ENCODE results near the gene LAMC2. TPM values are rescaled to one million over a fixed set of nuclear protein-coding genes. Genes with fewer than 3 reads are reported as not detected.
A peak's percentile ranks its signal among the peaks of the same experiment; 100 is the strongest.

The LAMC2 gene
- total and polyA plus RNA-seq, 9 donors = 0.47 to 33.7 (median 2.9) TPM

DNA sequence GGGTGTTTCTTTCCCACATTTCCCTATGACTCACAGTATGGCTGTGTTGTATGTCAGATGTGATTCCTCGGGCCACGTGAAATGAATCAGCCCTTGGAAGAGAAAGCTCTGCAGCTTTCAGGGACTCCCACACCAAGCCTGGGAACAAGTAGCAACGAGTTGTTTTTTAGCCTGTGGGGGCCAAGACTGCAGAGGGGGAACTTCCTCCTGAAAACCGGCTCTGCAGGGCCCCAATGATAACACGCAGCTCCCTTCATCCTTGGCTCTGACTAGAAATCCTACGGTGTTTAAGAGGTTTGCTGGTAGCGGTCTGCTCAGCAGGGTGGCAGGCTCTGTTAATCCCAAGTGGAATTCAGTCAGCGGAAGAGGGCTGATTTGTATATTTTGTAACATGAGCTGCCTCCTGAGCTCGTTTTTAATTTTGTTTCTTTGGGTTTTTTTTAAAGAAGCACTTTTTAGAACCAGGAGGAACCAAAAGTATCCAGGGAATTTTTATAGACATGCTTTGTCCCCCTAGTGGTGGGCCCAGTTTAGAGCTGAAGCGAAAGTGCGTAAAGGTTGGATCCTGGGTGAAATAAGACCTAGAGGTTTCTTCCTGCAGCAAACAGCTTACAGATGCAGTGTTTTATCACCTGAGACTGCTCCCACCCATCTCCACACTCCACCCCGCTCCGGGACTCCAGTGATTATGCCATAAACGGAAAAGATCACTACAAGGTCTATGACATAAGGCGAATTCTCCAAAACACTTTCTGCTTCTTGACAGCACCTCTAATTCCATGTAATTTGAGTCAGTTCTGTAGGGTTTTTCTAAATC is 48.8 kb downstream of the LAMC2 start:
- intact Hi-C loops (cut with DNase I) = loop anchor here in 1 of 4 donors (2.0 to 5.0 kb wide), 2 partner anchors 212 to 273 kb away; partner anchors contain the start of gene LAMC1
- Histone ChIP-seq H3K27ac (peak overlapping the region; percentile 63 to 81), H3K27me3 (no peaks in the 10 kb centered on the region), H3K4me3 (peak overlapping the region; percentile 36), H3K4me1 (ENCODE audit: insufficient read depth) (peaks cover 7% of the 10 kb centered on the region), H3K9me3 (no peaks in the 10 kb centered on the region), H3K36me3 (no peaks in the 10 kb centered on the region)
- peak; percentile 71 to 85 (median 73) for DNase-seq
- TF ChIP-seq EP300 (IDR thresholded peaks at IDR 0.05) (no peak), POLR2A (IDR thresholded peaks at IDR 0.05) (peak; percentile 30)
- TF ChIP-seq, protein P1, sequence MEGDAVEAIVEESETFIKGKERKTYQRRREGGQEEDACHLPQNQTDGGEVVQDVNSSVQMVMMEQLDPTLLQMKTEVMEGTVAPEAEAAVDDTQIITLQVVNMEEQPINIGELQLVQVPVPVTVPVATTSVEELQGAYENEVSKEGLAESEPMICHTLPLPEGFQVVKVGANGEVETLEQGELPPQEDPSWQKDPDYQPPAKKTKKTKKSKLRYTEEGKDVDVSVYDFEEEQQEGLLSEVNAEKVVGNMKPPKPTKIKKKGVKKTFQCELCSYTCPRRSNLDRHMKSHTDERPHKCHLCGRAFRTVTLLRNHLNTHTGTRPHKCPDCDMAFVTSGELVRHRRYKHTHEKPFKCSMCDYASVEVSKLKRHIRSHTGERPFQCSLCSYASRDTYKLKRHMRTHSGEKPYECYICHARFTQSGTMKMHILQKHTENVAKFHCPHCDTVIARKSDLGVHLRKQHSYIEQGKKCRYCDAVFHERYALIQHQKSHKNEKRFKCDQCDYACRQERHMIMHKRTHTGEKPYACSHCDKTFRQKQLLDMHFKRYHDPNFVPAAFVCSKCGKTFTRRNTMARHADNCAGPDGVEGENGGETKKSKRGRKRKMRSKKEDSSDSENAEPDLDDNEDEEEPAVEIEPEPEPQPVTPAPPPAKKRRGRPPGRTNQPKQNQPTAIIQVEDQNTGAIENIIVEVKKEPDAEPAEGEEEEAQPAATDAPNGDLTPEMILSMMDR (IDR thresholded peaks at IDR 0.05) = peak; percentile 60 to 75 (median 68)
- 4 to 10% (median 5%) methylated on average over 15 of the region's 15 CpGs for WGBS, 3 donors

DNA sequence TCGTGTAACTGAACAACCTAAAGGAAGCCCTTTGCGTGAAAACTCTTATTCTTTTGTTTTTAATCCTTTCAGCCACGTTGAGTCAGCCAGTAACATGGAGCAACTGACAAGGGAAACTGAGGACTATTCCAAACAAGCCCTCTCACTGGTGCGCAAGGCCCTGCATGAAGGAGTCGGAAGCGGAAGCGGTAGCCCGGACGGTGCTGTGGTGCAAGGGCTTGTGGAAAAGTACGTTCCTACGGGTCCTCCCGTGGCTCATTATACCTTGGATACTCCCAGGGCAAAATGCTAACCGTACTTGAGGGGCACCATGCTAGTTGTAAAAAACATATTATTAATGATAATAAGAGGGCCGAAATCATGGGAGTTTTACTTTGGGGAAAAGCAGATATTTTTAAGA is 49.4 kb downstream of the LAMC2 start:
- Histone ChIP-seq H3K9me3 (no peaks in the 10 kb centered on the region), H3K36me3 (no peaks in the 10 kb centered on the region), H3K4me1 (ENCODE audit: insufficient read depth) (peaks cover 7% of the 10 kb centered on the region), H3K4me3 (peak overlapping the region; percentile 36), H3K27me3 (no peaks in the 10 kb centered on the region), H3K27ac (peak overlapping the region; percentile 63 to 81)
- 57 to 70% (median 60%) methylated on average over 14 of the region's 14 CpGs for WGBS, 3 donors
- peak; percentile 43 to 58 (median 51) for DNase-seq
- intact Hi-C loops (cut with DNase I) = loop anchor here in 1 of 4 donors (2.0 kb wide), 1 partner anchor 213 kb away; the partner anchor contains the start of gene LAMC1
- TF ChIP-seq POLR2A (IDR thresholded peaks at IDR 0.05) (no peak), EP300 (IDR thresholded peaks at IDR 0.05) (no peak)
- TF ChIP-seq, protein P1 (IDR thresholded peaks at IDR 0.05) = no peak

DNA sequence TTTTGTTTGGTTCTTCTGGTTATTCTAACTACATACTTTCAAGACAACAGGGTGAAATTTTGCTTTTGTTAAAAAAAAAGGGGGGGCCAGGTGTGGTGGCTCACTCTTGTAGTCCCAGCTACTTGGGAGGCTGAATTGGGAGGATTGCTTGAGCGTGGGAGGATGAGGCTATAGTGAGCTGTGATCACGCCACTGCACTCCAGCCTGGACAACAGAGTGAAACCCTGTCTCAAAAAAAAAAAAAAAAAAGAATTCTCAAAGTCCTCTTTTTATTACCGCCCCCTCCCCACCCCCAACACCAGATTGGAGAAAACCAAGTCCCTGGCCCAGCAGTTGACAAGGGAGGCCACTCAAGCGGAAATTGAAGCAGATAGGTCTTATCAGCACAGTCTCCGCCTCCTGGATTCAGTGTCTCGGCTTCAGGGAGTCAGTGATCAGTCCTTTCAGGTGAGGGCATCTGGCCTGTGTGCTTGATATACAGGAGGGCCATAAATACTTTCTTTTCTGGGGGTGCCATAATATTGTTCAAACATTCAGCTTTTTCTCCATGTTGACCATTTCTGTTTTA is 50.2 kb downstream of the LAMC2 start:
- Histone ChIP-seq H3K9me3 (no peaks in the 10 kb centered on the region), H3K4me1 (ENCODE audit: insufficient read depth) (peaks cover 7% of the 10 kb centered on the region), H3K27ac (no peak overlapping the region), H3K27me3 (no peaks in the 10 kb centered on the region), H3K4me3 (no peak overlapping the region), H3K36me3 (no peaks in the 10 kb centered on the region)
- no peak for TF ChIP-seq EP300 (IDR thresholded peaks at IDR 0.05)
- TF ChIP-seq, protein P1 (IDR thresholded peaks at IDR 0.05) = no peak
- no peak for TF ChIP-seq POLR2A (IDR thresholded peaks at IDR 0.05)
- 84 to 98% (median 95%) methylated on average over 6 of the region's 6 CpGs for WGBS, 3 donors
- DNase-seq = no peak
- intact Hi-C loops (cut with DNase I) = no loop called here

DNA sequence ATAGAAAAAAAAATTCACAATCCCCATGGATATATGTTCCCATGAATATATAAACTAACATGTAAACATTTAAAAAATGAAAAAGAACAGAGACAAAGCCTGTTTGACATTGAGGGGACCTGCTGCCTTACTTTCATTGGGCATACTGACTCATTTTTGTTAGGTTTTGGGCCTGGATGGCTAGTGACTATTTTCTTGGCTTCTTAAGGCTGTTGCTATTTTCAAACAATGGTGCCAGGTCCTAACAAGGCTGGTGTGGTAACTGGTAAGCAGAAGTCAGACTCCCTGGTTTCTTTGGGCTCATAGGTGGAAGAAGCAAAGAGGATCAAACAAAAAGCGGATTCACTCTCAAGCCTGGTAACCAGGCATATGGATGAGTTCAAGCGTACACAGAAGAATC is 51.0 kb downstream of the LAMC2 start:
- H3K9me3 ChIP-seq = no peaks in the 10 kb centered on the region
- no peaks in the 10 kb centered on the region for H3K36me3 ChIP-seq
- no peak overlapping the region for H3K27ac ChIP-seq
- no peak overlapping the region for H3K4me3 ChIP-seq
- DNase-seq = no peak
- peaks cover 7% of the 10 kb centered on the region for H3K4me1 ChIP-seq (ENCODE audit: insufficient read depth)
- H3K27me3 ChIP-seq = no peaks in the 10 kb centered on the region
- TF ChIP-seq EP300 (IDR thresholded peaks at IDR 0.05) (no peak), POLR2A (IDR thresholded peaks at IDR 0.05) (no peak)
- TF ChIP-seq, protein P1 (IDR thresholded peaks at IDR 0.05) = no peak
- 98 to 100% (median 98%) methylated on average over 2 of the region's 2 CpGs for WGBS, 3 donors
- intact Hi-C loops (cut with DNase I) = no loop called here

Data from ovary (tissue), 9 donors.